Parathyroid adenoma (tissue), 2 donors: ENCODE measurements around the gene IRAK1.
A peak's percentile ranks its signal among the peaks of the same experiment; 100 is the strongest.

Experiments
- H2AFZ ChIP-seq: fragments of 300-600 bp; sonication (generic); one replicate; pipeline ENCODE4 v1.7.0; 2017; ENCODE audit warnings: antibody characterized with exemption, mild to moderate bottlenecking
- H3K27ac ChIP-seq: fragments of 300-600 bp; sonication (generic); one replicate; pipeline ENCODE4 v1.7.0; 2017
- H3K27me3 ChIP-seq: fragments of 300-600 bp; sonication (generic); one replicate; pipeline ENCODE4 v1.7.0; 2017; ENCODE audit warnings: low read length; ENCODE audit not compliant: control insufficient read depth, insufficient read depth
- H3K36me3 ChIP-seq: fragments of 300-600 bp; sonication (generic); one replicate; pipeline ENCODE4 v1.7.0; 2017; ENCODE audit warnings: low read length; ENCODE audit not compliant: control insufficient read depth, insufficient read depth
- H3K4me1 ChIP-seq: fragments of 300-600 bp; sonication (generic); one replicate; pipeline ENCODE4 v1.7.0; 2017; ENCODE audit warnings: control low read depth
- H3K4me2 ChIP-seq: fragments of 300-600 bp; sonication (generic); one replicate; pipeline ENCODE4 v1.7.0; 2017; ENCODE audit warnings: low read length
- H3K4me3 ChIP-seq: fragments of 300-600 bp; sonication (generic); one replicate; pipeline ENCODE4 v1.7.0; 2017; ENCODE audit warnings: low read depth, low read length
- H3K79me2 ChIP-seq: fragments of 300-600 bp; sonication (generic); one replicate; pipeline ENCODE4 v1.7.0; 2017; ENCODE audit warnings: control low read depth
- H3K9ac ChIP-seq: fragments of 300-600 bp; sonication (generic); one replicate; pipeline ENCODE4 v1.7.0; 2017; ENCODE audit warnings: mild to moderate bottlenecking
- H3K9me3 ChIP-seq: fragments of 300-600 bp; sonication (generic); one replicate; pipeline ENCODE4 v1.7.0; 2017; ENCODE audit warnings: low read length; ENCODE audit not compliant: control insufficient read depth
- TF ChIP-seq, protein P1 (sequence below): fragments of 300-600 bp; sonication (generic); IDR thresholded peaks from one replicate; pipeline ENCODE4 v1.7.0; 2017; ENCODE audit warnings: antibody characterized with exemption, mild to moderate bottlenecking
- donor health status: primary hyperparathyroidism.

The IRAK1 gene

DNA sequence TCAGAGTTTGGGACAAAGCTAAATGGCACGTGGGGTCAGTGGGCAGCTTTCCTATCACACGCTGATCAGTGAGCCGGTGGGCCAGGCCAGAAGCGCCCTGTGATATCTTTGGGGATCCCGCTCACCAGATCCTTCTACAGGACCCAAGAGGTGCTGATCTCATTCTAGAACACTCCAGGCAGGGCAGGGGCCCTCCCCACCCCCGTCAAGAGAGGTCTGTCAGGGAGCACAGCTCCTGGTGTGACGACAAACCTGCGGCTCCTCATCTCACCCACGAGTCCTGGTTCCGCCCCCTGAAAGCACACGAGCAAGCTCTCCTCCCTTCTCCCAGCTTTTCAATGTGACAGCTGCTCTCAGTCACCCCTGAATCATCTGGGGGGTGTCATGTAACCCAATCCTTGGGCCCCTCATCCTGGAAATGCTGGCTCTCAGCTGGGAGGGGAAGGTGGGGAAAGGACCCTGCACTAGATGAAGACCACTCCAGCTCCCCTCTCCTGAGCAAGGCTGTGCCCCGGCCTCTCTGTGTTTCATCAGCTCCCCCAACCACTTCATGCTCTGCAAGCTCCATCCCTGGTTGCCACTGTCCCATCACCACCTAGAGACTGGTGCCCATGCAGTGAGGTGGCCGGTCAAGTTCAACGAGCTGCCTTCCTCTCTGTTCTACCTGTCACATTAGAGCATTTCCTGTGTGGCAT is 52.7 kb downstream of the IRAK1 start:
- Histone ChIP-seq H3K79me2 (peaks cover 23% of the 10 kb centered on the region), H3K27me3 (no peaks in the 10 kb centered on the region), H3K9ac (no peak overlapping the region), H3K36me3 (no peaks in the 10 kb centered on the region), H3K9me3 (no peaks in the 10 kb centered on the region), H3K4me1 (peaks cover 26% of the 10 kb centered on the region), H2AFZ (peak overlapping the region; percentile 50), H3K4me3 (no peak overlapping the region), H3K27ac (peak overlapping the region; percentile 83), H3K4me2 (no peak overlapping the region)
- TF ChIP-seq, protein P1, sequence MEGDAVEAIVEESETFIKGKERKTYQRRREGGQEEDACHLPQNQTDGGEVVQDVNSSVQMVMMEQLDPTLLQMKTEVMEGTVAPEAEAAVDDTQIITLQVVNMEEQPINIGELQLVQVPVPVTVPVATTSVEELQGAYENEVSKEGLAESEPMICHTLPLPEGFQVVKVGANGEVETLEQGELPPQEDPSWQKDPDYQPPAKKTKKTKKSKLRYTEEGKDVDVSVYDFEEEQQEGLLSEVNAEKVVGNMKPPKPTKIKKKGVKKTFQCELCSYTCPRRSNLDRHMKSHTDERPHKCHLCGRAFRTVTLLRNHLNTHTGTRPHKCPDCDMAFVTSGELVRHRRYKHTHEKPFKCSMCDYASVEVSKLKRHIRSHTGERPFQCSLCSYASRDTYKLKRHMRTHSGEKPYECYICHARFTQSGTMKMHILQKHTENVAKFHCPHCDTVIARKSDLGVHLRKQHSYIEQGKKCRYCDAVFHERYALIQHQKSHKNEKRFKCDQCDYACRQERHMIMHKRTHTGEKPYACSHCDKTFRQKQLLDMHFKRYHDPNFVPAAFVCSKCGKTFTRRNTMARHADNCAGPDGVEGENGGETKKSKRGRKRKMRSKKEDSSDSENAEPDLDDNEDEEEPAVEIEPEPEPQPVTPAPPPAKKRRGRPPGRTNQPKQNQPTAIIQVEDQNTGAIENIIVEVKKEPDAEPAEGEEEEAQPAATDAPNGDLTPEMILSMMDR, result no peak

GRCh38 chrX:153966283-153966688 is 53.4 kb downstream of the IRAK1 start:
- TF ChIP-seq, protein P1, result no peak
- Histone ChIP-seq H3K4me2 (no peak overlapping the region), H3K9ac (no peak overlapping the region), H3K9me3 (no peaks in the 10 kb centered on the region), H3K79me2 (peaks cover 23% of the 10 kb centered on the region), H3K27ac (peak overlapping the region; percentile 83), H3K4me3 (no peak overlapping the region), H3K4me1 (peaks cover 26% of the 10 kb centered on the region), H3K36me3 (no peaks in the 10 kb centered on the region), H3K27me3 (no peaks in the 10 kb centered on the region), H2AFZ (peak overlapping the region; percentile 50)

DNA sequence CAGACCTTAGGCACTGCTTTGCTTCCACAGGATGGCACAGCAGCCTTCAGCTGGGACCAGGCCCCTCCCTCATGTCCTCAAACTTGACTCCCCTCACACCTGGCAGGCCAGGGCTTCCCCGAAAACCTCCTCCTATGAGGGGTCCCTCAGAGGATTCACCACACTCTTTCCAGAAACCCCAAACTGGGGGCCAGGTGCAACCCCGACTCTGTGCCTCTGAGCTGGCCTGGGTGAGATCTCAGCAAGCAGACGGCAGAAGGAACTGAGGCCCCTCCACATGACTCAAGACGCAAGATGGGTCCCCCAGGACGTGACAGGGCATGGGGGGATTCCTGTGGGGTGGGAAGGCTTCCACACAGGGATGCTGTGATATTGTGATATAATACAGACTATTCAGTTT is 54.3 kb downstream of the IRAK1 start:
- Histone ChIP-seq H2AFZ (no peak overlapping the region), H3K27ac (peak overlapping the region; percentile 83), H3K9me3 (no peaks in the 10 kb centered on the region), H3K27me3 (no peaks in the 10 kb centered on the region), H3K9ac (no peak overlapping the region), H3K4me3 (no peak overlapping the region), H3K79me2 (peaks cover 24% of the 10 kb centered on the region), H3K36me3 (no peaks in the 10 kb centered on the region), H3K4me2 (no peak overlapping the region), H3K4me1 (peaks cover 26% of the 10 kb centered on the region)
- TF ChIP-seq, protein P1, result no peak

DNA sequence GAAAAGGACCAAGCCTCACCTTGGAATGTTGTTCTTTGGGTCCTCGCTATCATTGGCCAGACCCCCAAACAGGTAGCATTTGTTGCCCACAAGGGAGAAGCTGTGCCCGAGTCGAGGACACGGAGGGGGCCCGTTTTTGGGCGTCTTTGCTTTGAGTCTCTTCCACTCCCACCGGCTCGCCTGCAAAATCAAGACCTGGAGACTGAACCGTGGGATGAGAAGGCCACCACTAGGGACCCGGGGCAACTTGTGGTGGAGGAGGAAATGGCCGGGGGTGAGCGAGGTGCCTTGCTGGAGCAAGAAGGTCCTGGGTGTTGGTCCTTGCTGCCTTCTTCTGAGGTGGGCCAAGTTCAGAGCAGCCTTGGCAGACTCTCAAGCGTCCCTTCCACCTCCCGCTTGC is 55.6 kb downstream of the IRAK1 start:
- peaks cover 24% of the 10 kb centered on the region for H3K4me1 ChIP-seq

More for the DNA sequence above, 55.6 kb downstream of the IRAK1 start:
- TF ChIP-seq, protein P1, result no peak
- H3K4me3 ChIP-seq, result no peak overlapping the region
- no peaks in the 10 kb centered on the region for H3K36me3 ChIP-seq
- no peak overlapping the region for H2AFZ ChIP-seq
- H3K79me2 ChIP-seq, result peaks cover 18% of the 10 kb centered on the region
- no peak overlapping the region for H3K27ac ChIP-seq
- H3K27me3 ChIP-seq, result no peaks in the 10 kb centered on the region
- no peak overlapping the region for H3K4me2 ChIP-seq
- no peaks in the 10 kb centered on the region for H3K9me3 ChIP-seq
- H3K9ac ChIP-seq, result no peak overlapping the region
